ENCODE data around the gene CFAP299. TPM values are rescaled to one million over a fixed set of nuclear protein-coding genes. Genes with fewer than 3 reads are reported as not detected.

The CFAP299 gene
- total and polyA plus RNA-seq, 9 of the 15 experiments (the other 6 are each of a cell fraction or from before 2014, with no cell fraction given), result 0.09 to 3.0 (median 0.76) TPM

GRCh38 chr4:80916770-80917169, 581.2 kb downstream of the CFAP299 start:
- ATAC-seq, result no peak
- ChIA-PET POLR2A (no interaction called here), CTCF (ENCODE audit: low intra/inter-chr PET ratio) (no interaction called here)

More at GRCh38 chr4:80916770-80917169, 581.2 kb downstream of the CFAP299 start:
- H3K4me3 ChIP-seq, result no peak overlapping the region
- H3K4me1 ChIP-seq (replicated peaks in 1 of 2; ENCODE audit: control insufficient read depth in 2 of 2, insufficient read depth in 2 of 2, low read length in 2 of 2), result no peaks in the 10 kb centered on the region
- H3K27ac ChIP-seq (ENCODE audit: extremely low read depth, low read depth, low read length), result no peak overlapping the region
- H3K36me3 ChIP-seq (ENCODE audit: control insufficient read depth, insufficient read depth, low read length), result no peaks in the 10 kb centered on the region
- no peak overlapping the region for H3K4me2 ChIP-seq (ENCODE audit: insufficient read depth, low read length)
- BruUV-seq (replicated peaks), result no TSS peak
- H3K27me3 ChIP-seq (ENCODE audit: control insufficient read depth in 2 of 2, insufficient read depth in 2 of 2, low read length in 2 of 2), result no peaks in the 10 kb centered on the region
- in situ Hi-C loops (cut with MboI), result no loop called here
- no peaks in the 10 kb centered on the region for H3K9me3 ChIP-seq (replicated peaks; ENCODE audit: control insufficient read depth, insufficient read depth, low read depth, low read length)
- intact Hi-C loops (cut with micrococcal nuclease), result no loop called here
- no peaks in the 10 kb centered on the region for H3K79me2 ChIP-seq (ENCODE audit: control insufficient read depth, insufficient read depth, low read length)
- no peaks in the 10 kb centered on the region for H4K20me1 ChIP-seq (replicated peaks; ENCODE audit: control insufficient read depth, insufficient read depth, low read length)
- no peak for TF ChIP-seq PCBP2 (IDR thresholded peaks at IDR 0.05; ENCODE audit: low read depth, low read length, poor library complexity, severe bottlenecking)
- no peak for TF ChIP-seq ESRRB (CRISPR knock-in tag; IDR thresholded peaks at IDR 0.05; ENCODE audit: borderline replicate concordance)
- no peak for TF ChIP-seq ZNF23 (CRISPR knock-in tag; IDR thresholded peaks at IDR 0.05)
- TF ChIP-seq NUFIP1 (IDR thresholded peaks at IDR 0.05; ENCODE audit: partially characterized antibody), result no peak
- TF ChIP-seq CAMTA2 (CRISPR knock-in tag; conservative IDR thresholded peaks at IDR 0.05), result no peak
- no peak for TF ChIP-seq ZKSCAN1 (IDR thresholded peaks at IDR 0.05; ENCODE audit: low read depth, low read length)
- TF ChIP-seq ZBTB5 (IDR thresholded peaks at IDR 0.05), result no peak
- no peak overlapping the region for H3K9ac ChIP-seq (ENCODE audit: insufficient read depth in 1 of 2, low read depth in 2 of 2, low read length in 2 of 2)
- H2AFZ ChIP-seq (ENCODE audit: low read depth, low read length), result no peak overlapping the region
- no peaks in the 10 kb centered on the region for H3K9me1 ChIP-seq (ENCODE audit: control insufficient read depth, insufficient read depth, low read length)
- WGBS (ENCODE audit: insufficient coverage, low coverage, missing lambda C conversion rate), result 0% methylated on average over 3 of the region's 3 CpGs
- FAIRE-seq (no peak), DNase-seq (ENCODE audit: extremely low read depth in 1 of 4, low spot score in 3 of 4) (no peak)

All from K562 (cell line).